IPS-15b (cell line): ENCODE results near the gene TMEM161A.

Source experiments
- H3K27me3 ChIP-seq: one replicate; pipeline ENCODE4 v1.6.1; 2013; ENCODE audit warnings: low read length; ENCODE audit not compliant: control insufficient read depth, insufficient read depth
- H3K36me3 ChIP-seq: one replicate; pipeline ENCODE4 v1.6.1; 2013; ENCODE audit warnings: low read length; ENCODE audit not compliant: control insufficient read depth, insufficient read depth
- H3K4me1 ChIP-seq: one replicate; pipeline ENCODE4 v1.6.1; 2013; ENCODE audit warnings: mild to moderate bottlenecking, low read length; ENCODE audit not compliant: control insufficient read depth, insufficient read depth
- H3K4me3 ChIP-seq: one replicate; pipeline ENCODE4 v1.5.1; 2013; ENCODE audit warnings: low read depth, low read length
- H3K9ac ChIP-seq: one replicate; pipeline ENCODE4 v1.6.1; 2013; ENCODE audit warnings: low read depth, mild to moderate bottlenecking, low read length
- H3K9me3 ChIP-seq: one replicate; pipeline ENCODE4 v1.6.1; 2013; ENCODE audit warnings: mild to moderate bottlenecking, low read length; ENCODE audit not compliant: control insufficient read depth, insufficient read depth

Gene TMEM161A

DNA sequence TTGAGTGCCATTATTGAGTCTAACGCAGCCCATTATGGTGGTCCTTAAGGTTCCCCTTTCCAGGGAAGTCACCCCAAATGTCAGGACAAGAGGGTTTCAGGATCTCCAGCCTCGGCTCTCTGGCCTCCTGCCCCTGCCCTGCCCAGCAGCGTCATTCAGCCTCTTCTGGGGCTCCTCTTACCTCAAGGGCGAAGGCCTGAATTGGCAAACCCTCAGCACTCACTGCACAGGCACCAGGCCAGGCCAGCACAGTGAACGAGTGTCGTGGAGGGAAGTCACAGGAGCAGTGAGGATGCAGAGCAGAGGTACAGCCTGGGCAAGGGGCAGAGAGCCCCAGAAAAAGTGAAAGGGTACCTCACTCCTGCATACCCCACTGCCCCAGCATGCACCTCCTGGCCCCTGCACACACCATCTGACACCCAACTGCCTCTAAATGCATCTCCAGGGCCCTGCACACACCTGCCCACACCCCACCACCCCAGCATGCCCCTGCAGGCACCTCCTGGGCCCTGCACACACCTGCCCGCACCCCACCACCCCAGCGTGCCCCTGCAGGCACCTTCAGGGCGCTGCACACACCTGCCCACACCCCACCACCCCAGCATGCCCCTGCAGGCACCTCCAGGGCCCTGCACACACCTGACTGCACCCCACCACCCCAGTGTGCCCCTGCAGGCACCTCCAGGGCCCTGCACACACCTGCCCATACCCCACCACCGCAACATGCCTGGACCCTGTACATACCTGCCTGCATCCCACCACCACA, 54.7 kb downstream of the TMEM161A start:
- Histone ChIP-seq H3K9ac (no peak overlapping the region), H3K9me3 (no peaks in the 10 kb centered on the region), H3K4me1 (no peaks in the 10 kb centered on the region), H3K4me3 (no peak overlapping the region), H3K36me3 (no peaks in the 10 kb centered on the region), H3K27me3 (no peaks in the 10 kb centered on the region)

- Histone ChIP-seq H3K27me3 (no peaks in the 10 kb centered on the region), H3K36me3 (no peaks in the 10 kb centered on the region), H3K4me1 (no peaks in the 10 kb centered on the region)
Observed at GRCh38 chr19:19081642-19082151, 56.6 kb downstream of the TMEM161A start.

DNA sequence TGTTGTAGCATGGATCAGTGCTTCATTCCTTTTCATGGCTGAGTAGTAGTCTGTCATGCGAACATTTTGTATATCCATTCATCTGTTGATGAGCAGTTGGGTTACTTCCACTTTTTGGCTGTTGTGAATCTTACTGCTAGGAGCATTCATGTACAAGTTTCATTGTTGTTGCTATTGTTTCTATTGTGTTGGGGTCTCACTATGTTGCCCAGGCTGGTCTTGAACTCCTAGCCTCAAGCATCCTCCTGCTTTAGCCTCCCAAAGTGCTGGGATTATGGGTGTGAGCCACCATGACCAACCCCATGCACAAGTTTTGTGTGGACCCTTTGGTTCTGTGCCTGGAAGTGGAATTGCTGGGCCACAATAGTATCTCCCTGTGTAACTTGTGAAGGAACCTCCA, 58.7 kb downstream of the TMEM161A start:
- Histone ChIP-seq H3K4me3 (no peak overlapping the region), H3K9ac (no peak overlapping the region), H3K4me1 (no peaks in the 10 kb centered on the region), H3K27me3 (no peaks in the 10 kb centered on the region), H3K9me3 (no peaks in the 10 kb centered on the region), H3K36me3 (no peaks in the 10 kb centered on the region)

More at GRCh38 chr19:19081642-19082151, 56.6 kb downstream of the TMEM161A start:
- H3K4me3 ChIP-seq: no peak overlapping the region
- no peaks in the 10 kb centered on the region for H3K9me3 ChIP-seq
- no peak overlapping the region for H3K9ac ChIP-seq

DNA sequence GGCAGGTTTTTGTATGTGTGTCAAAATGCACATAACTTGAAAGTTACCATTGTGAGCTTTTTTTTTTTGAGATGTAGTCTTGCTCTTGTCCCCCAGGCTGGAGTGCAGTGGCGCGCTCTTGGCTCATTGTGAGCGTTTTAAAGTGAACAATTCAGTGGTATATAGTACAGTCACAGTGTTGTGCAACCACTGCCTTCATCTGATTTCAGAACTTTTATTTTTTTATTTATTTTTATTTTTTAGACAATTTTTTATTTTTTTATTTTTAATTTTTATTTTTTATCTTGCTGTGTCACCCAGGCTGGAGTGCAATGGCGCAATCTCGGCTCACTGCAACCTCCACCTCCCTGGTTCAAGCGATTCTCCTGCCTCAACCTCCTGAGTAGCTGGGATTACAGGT, 59.5 kb downstream of the TMEM161A start:
- Histone ChIP-seq H3K9ac (no peak overlapping the region), H3K36me3 (no peaks in the 10 kb centered on the region), H3K9me3 (no peaks in the 10 kb centered on the region), H3K4me1 (no peaks in the 10 kb centered on the region), H3K4me3 (no peak overlapping the region), H3K27me3 (no peaks in the 10 kb centered on the region)

DNA sequence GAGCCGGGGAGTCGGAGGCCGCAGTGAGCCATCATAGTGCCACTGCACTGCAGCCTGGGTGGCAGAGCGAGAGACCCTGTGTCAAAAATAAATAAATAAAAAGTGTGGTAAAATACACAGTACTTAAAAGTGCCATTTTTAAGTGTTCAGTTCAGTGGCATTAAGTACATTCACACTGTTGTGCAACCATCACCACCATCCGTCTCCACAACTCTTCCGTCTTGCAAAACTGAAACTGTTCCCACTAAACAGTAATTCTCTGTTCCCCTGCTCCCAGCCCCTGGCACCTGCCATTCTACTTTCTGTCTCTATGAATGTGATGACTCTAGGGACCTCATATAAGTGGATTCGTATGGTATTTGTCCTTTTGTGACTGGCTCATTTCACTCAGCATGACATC, 61.2 kb downstream of the TMEM161A start:
- Histone ChIP-seq H3K9ac (no peak overlapping the region), H3K4me3 (no peak overlapping the region)

DNA sequence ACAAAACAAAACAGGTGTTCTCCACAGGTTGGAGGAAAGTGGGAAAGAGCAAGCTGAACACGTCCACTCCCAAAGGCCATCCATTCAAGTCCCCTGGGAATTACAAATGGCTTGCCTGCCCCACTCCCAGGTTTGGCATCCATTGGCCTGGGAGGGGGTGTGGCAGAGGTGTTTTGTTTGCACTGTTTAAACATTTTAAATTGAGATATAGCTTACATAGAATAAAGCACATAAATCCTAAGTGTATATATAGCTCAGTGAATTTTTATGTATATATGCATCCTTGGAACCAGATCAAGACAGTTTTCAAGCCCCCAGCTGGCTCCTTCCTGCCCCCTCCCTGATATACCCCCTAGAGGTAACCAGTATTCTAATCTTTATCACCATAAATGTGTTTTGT, 61.8 kb downstream of the TMEM161A start:
- H3K36me3 ChIP-seq: no peaks in the 10 kb centered on the region
- H3K4me3 ChIP-seq: no peak overlapping the region
- H3K27me3 ChIP-seq: no peaks in the 10 kb centered on the region
- H3K4me1 ChIP-seq: no peaks in the 10 kb centered on the region
- no peak overlapping the region for H3K9ac ChIP-seq
- no peaks in the 10 kb centered on the region for H3K9me3 ChIP-seq

More for the DNA sequence above, 61.2 kb downstream of the TMEM161A start:
- Histone ChIP-seq H3K27me3 (no peaks in the 10 kb centered on the region), H3K9me3 (no peaks in the 10 kb centered on the region), H3K4me1 (no peaks in the 10 kb centered on the region), H3K36me3 (no peaks in the 10 kb centered on the region)

DNA sequence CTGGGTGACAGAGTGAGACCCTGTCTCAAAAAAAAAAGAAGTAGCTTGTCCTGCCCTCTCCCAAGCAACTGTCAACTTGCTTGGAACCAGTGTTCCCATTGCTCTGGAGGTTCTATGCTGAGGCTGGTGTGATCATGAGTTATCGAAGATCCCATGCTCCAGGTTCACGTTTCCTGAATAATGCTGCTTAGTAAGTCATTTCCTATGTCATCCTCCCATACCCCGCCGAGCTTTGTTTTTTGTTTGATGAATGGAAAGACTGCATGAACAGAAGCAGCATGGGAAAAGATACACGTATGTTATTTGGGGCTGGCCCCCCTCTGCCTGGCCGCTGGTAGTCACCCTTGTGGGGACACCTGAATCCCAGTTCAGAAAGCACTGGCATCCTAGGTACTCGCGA, 63.2 kb downstream of the TMEM161A start:
- Histone ChIP-seq H3K4me1 (no peaks in the 10 kb centered on the region), H3K9ac (no peak overlapping the region), H3K4me3 (no peak overlapping the region), H3K9me3 (no peaks in the 10 kb centered on the region), H3K27me3 (no peaks in the 10 kb centered on the region), H3K36me3 (no peaks in the 10 kb centered on the region)

DNA sequence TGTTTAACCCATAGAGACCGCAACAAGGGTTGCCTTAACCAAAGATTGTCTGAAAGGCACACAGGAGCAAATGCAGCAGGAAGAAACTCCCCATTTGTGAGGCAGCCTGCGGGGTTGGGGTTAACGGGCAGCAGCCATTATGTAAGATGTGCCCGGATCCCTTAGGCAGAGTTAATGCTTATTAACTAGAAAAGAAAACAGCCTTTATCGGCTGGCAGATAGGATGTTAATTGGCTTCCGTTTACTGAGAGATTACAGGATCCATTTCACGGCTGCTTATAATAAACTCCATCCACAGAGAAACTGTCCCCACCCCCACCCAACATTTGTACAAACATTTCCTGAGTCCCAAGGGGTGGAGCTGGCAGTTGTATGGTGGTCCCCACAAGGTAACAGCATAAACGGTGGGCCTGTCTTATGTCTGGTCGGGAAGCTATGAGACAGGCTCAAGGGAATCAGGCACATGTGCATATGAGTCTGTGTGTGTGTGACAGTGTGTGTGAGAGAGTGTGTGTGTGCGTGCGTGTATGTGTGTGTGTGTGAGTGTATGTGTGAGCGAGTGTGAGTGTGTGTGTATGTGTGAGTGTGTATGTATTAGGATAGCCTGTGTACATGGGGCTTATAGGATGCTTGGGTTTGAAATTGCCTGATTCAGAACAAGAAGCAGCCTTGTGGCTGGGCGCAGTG, 63.9 kb downstream of the TMEM161A start:
- H3K27me3 ChIP-seq: no peaks in the 10 kb centered on the region
- no peaks in the 10 kb centered on the region for H3K36me3 ChIP-seq
- no peaks in the 10 kb centered on the region for H3K4me1 ChIP-seq
- H3K9me3 ChIP-seq: no peaks in the 10 kb centered on the region
- H3K4me3 ChIP-seq: no peak overlapping the region
- no peak overlapping the region for H3K9ac ChIP-seq

GRCh38 chr19:19071897-19072296, 66.4 kb downstream of the TMEM161A start:
- no peaks in the 10 kb centered on the region for H3K4me1 ChIP-seq
- H3K27me3 ChIP-seq: peaks cover 7% of the 10 kb centered on the region
- H3K9me3 ChIP-seq: no peaks in the 10 kb centered on the region
- H3K4me3 ChIP-seq: no peak overlapping the region
- no peak overlapping the region for H3K9ac ChIP-seq
- no peaks in the 10 kb centered on the region for H3K36me3 ChIP-seq
